DMS153 treated with DMSO at 0.1 percent for 48 hours (cell line): ENCODE data around the gene ICA1.

ENCODE experiments used
- DNase-seq: peaks from one replicate; lab custom pipeline; 2025; ENCODE audit not compliant: unreplicated experiment; lab: John Stamatoyannopoulos, UW

ICA1 gene

DNA sequence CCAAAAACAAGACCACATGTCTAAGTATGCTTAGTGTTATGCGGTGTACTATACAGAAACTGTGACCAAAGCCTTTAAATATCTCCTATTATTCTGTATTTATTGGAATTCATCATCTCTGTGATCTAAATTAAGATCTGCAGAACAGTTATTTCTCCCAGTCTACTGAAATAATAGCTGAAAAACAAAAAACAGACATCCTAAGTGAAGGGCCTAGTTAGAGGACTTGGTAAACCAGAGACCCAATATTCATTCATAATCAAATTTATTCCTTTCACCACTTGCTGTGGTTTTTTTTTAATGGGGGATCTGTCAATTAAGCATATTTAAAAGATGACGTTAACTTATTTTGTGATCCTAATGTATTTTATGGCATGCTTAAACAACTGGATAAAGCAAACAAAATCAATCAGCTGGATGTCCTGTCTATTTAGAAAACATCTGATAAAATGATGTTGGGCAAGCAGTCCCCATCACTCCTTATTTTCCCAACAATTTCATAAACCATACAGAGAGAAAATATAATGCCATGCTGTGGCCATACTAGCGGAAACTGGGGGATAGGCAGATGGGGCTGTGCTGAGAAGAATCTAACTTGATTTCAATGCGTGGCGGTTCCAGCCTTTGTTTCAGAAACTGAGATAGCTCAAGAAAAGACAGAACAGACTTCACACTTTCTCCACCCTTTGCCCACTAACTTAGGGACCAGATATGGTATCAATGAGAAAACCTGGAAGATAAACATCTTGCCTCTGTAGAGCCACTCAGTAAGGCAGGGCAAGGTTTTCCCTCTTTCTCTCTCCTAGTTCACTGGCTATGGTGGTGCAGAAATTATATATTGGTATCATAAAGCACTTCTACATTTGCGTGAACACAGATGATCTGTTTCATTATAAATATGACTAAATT lies 32.9 kb downstream of the ICA1 start:
- DNase-seq, result no peak

DNA sequence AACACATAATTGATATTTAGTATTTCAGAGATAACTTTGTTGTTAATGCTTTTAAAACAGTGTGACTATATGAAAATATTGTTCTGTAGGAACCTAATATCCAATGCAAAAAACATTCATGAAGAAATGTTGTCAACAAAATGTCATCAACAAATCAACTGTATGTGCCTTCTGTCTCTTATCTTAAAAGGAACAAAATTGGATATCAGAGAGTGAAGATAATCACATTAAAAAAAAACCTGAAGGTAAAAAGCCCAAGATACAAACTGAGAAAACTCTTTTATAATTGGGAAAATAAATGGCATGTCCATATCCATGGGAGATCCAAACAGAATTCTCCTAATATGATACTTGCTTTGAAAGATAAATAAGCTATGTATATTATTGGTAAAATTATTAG lies 33.9 kb downstream of the ICA1 start:
- no peak for DNase-seq

GRCh38 chr7:8227261-8227660 lies 34.7 kb downstream of the ICA1 start:
- DNase-seq, result no peak

GRCh38 chr7:8226501-8226900 lies 35.5 kb downstream of the ICA1 start:
- DNase-seq, result no peak

DNA sequence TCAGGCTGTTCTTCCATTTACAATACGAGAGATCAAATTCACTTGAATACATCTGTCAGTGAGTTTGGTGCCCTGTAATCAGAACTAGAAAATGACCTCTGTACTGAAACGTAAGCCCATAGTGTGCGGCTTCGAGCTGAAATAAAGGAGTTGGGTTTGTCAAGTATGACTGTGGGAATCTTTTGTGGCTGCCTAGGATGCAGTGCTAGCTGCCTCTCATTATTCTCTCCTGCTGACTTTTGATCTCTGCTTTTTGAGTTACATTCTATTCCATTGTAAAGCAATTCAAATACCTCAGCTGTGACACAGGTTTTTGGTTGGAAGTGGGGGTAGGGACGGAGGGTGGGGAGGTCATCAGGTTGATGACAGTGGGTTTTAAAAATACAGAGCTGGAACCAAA lies 40.4 kb downstream of the ICA1 start:
- DNase-seq, result no peak

GRCh38 chr7:8221101-8221495 lies 40.9 kb downstream of the ICA1 start:
- no peak for DNase-seq

DNA sequence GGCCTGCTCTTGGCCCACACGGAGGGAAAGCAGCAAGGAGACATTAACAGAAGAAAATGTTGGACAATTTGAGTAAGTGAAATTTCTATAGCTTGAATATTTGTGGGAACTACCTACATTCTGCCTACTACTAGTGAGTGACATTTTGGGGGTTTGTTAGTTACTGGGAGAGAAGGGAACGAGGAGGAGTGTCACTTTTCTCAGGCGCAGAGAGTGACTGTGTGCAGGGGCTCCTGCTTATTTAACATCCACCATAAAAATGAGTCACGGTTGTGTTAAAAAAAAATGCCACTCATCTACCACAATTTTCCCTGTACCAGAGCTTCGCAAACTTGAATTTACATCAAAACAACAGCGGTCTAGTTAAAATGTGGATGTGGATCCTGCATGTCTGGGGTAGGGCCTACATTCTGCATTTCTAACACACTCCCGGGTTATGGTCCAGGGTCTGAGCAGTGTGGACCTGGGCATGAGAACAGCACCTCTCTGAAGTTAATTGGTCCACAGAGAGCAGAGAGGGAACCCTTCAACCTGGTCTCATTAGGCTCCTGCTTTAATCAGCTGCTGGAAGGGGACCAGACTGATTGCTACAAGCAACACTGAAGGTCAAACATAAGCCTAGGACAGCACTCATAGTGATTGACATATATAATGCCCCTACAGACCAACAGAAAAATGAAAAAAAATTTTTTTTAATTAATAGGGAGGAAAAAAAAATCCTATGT lies 41.4 kb downstream of the ICA1 start:
- no peak for DNase-seq

GRCh38 chr7:8217200-8218068 lies 44.5 kb downstream of the ICA1 start:
- DNase-seq, result peak; percentile 96

- no peak for DNase-seq
Measured at GRCh38 chr7:8216334-8216690, 45.7 kb downstream of the ICA1 start.

DNA sequence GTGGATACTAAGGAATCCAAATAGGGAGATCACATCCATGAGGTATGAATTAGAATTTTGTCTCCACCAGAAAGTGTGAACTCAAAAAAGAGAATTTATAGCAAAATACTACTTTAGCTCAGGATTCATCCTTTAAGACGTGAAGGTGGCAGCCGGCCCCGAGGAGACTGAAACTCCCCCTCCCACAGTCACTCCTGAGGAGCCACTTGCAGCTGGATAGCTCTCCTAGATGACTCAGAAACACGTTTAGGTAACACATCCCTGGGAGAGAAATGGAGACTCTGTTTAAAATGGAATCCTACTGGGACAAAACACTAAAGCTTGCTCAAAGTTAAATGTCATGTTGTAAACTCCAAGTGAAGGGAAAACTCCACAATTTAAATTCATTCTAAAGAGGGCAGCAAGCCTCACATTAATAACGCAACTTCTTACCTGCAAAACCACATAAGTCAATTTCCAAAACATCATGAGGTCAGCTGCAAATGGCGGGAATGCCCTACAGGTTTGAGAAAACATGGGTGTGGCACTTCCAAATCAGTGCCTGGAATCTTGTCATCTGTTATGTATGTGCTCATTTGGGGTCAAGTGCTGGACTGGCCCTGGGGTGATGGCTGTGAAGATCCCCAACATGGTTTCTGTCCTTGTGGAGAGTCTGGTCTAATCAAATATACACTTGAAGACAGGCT lies 46.2 kb downstream of the ICA1 start:
- no peak for DNase-seq

GRCh38 chr7:8214244-8214824 lies 47.6 kb downstream of the ICA1 start:
- DNase-seq, result no peak

DNA sequence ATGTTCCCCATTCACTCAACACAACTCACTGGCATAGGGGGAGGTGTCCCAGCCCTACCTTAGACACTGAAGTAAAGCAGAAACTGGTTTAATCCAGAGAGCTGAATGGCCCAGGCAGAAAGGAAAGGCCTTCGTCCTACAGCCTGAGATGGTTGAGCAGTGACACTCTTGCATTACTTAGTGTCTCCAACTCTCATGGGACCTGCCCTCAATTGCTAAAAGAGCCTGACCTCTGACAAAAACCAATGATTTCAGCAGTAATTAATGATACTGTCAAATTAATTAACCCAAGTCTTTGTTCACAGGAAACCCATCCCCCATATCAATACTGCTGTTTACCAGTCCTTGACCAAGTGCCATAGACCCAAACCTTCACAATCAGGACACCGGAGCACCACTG lies 48.6 kb downstream of the ICA1 start:
- DNase-seq, result no peak

GRCh38 chr7:8212638-8213037 lies 49.3 kb downstream of the ICA1 start:
- DNase-seq, result no peak

- no peak for DNase-seq
Measured at GRCh38 chr7:8211725-8212096, 50.3 kb downstream of the ICA1 start.

DNA sequence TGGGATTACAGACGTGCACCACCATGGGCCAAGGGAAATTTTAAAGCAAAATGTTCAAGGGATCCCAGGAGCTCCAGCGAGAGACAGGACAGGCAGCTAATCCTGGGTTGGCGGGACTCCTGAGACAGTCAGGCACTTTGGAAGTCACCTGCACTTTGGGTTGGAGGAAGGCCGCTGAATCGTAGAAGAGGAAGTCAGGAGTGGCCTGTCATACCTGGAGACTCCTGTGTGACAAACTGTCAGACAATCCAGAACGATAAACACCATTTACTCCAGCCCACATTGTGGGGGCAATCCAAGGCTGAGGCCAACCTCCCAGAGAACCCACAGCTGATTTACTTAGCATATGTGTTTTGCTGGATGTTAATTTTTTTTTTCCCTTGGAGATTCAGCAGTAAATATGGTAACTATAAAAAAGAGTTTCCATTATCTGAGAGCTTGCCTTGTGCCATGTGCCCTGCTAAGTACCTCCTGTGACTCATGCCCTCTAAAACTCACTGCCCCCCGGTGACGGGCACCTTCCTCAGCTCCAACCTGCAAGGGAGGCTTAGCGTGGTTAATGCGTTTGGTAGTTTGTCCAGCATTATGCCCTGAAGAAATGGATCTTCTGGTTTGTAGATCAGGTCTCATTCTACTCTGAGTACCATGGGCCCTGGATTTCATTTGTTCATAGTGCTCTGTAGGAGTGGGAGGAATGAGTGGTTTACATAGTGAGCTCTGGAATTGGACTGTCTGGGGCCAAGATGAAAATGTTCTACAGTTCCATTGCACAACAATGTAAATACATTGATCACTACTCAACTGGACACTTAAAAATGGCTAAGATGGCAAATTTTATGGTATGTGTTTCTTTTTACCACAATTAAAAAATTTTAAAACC lies 50.9 kb downstream of the ICA1 start:
- no peak for DNase-seq

DNA sequence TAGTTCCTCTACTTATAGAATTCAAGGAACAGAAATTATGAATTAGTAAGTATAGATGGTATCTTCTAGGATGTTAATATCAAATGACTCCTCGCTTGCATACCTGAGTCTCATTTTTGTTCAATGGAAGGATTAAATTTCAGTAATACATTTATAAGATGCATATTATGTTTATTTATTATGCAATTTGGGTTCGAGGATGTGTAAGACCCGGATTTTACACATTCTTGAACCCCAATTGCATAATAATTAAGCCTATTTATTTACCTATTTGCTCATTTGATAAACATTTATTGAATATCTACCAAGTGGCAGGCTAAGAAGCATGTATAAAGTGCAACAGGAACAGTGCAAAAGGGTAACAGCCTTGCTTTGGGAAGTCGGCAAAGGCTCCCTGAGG lies 52.6 kb downstream of the ICA1 start:
- DNase-seq, result no peak

DNA sequence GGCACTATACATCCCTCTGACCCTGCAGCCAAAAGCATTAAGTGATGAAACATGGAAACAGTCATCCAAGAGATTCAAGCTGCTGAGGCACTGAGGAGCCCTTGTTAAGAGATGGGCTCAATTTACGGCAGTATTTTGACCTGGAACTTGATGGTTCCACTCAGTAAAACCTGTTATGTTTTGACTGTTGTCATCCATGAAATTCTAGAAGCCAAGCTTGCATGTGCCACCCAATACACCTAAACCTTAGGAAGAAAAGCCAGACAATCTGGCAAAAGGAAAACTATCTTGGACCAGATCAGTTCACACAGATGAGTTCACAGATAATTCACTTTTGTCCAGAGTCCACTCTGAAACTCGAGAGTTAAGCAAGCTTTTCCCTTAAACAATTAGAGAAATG lies 53.2 kb downstream of the ICA1 start:
- DNase-seq, result no peak

- no peak for DNase-seq
Measured at GRCh38 chr7:8206956-8207355, 55.0 kb downstream of the ICA1 start.

DNA sequence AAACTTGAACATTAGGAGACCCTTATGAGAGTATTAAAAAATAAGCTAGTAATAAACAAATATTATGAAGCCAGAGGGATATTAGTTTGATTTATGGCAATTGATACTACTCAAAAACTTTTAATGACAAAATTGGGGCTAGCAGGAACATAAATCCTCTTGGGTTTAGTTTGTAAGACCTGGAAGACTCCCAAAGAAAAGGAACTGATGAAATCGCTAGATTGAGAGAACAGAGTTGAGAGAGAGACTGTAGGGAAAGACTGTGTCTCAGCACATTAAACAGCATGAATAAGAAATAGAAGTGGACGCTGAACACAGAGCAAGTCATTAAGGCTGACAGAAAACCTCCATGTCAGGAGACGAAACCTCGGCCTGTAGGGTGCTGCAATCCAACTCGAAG lies 56.4 kb downstream of the ICA1 start:
- no peak for DNase-seq

DNA sequence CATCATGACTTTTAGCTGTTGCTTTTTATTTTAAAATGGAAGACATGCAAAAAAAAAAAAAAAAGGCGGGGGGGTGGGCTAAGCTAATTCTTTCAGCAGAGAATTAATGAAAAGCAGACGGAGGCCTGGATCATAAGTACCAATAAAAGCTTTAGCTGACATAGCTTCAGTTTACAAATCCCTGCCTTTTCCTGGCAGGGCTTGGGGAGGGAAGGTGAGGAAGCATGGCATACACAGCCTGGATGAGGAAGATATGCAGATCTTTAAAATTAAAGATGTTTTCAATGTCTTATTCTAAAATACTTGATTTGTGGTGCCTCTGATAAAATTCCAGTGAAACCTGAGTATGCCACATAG lies 57.0 kb downstream of the ICA1 start:
- no peak for DNase-seq
